Stimulated activated CD8-positive, alpha-beta memory T cell treated with anti-CD3 and anti-CD28 coated beads, Interleukin-2, amount 100 ng/mL, for 48 hours (primary cell): ENCODE data around the gene TEP1.
"Not testable (repeated sequence)": the region's sequence is repeated elsewhere in the genome, so short reads cannot be mapped to it uniquely, and the experiment has no call there.

Experiments used
- DNase-seq, 2 donors: peaks; one replicate each; pipeline ENCODE4 v3.0.0-alpha.2; 2020; ENCODE audit warnings: low read depth in 2 of 2

TEP1 gene

DNA sequence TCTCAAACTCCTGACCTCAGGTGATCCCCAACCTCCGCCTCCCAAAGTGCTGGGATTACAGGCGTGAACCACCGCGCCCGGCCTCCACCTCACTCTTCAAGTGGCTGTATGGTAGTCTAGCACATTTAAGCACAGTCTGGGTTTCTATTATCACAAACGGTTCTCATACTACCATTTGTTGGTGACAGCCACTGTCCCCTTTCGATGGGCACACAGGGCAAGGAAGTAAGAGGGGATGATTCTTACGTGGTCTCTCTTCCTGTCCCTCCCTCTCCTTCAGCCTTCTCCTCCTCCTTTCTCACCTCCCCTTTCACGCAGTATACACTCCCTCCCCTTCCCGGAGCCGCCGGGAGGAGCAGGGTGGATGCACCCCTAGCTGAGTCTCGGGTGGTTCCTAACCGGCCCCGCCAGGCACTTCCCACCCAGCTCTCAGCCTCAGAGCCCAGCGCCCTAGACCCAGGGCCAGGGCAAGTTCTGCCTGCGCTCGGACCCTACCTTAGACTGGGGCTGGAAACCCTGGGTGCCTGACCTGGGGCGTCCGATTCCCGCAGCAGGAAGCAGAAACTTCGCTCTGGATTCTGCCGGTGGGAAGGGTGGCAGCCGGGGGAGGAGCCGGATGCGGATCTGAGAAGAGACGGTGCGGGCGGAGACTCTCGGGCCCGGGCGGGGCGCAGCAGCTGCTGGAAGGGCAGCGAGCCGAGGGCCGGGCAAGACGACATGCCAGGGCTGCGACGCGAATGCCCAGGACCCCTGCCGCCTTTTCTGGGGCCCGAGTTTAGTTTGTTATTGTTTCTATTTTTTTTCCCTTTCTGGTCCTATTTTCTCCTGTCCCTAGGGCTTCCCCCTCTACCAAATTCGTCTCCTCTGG, at the start of gene TEP1:
TEP1 (minus strand) TSS at position 626 of the 868 bp plus-strand sequence. CDS start 5,062 bp downstream, outside the sequence.
- peak; percentile 68 to 70 for DNase-seq

DNA sequence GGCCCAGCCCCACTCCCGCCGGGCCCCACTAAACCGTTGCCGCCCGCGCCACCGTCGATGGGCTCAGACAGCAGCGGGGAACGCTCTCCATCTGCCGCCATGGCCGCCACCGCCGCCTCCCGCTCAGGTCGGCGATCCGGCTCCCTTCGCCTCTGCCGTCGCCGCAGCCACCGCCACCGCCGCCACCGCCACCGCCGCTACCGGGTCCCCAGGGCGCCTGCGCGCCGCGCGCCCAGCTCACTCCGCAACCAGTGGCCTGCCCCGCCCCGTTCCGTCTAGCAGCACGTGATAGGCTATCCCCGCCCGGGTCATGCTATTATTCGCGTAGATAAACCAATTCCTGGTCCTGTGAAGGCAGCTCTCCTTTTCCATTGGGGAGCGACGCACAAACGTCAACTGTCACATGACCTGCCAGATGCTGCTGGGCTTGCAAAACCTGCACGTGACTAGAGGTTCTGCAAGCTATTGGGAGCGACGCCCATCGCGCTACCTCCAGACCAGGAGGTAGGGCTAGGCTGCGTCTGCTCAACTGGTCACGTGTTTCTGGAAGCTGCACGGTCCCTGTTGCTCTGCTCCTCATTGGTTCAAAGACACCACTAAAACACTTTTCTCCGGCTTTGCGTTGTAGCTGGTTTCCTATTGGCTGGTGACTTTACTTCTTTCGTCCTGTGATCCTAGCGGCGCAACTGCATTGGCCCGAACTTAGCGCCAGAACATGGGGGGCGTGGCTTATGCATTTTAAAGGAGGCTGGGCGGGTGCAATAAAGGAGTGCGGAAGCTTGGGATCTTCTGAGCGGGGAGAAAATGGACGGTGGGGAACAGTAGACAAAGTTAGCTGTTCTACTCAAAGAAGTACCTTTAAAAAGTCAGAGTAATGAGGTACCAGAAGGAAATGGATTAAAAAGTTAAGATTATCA, 48.2 kb upstream of the TEP1 start, which contains the start of gene PIP4P1:
PIP4P1 (minus strand) TSS at position 210 of the 917 bp plus-strand sequence; CDS start at position 101, 109 bp downstream.
- peak; percentile 95 to 96 for DNase-seq

DNA sequence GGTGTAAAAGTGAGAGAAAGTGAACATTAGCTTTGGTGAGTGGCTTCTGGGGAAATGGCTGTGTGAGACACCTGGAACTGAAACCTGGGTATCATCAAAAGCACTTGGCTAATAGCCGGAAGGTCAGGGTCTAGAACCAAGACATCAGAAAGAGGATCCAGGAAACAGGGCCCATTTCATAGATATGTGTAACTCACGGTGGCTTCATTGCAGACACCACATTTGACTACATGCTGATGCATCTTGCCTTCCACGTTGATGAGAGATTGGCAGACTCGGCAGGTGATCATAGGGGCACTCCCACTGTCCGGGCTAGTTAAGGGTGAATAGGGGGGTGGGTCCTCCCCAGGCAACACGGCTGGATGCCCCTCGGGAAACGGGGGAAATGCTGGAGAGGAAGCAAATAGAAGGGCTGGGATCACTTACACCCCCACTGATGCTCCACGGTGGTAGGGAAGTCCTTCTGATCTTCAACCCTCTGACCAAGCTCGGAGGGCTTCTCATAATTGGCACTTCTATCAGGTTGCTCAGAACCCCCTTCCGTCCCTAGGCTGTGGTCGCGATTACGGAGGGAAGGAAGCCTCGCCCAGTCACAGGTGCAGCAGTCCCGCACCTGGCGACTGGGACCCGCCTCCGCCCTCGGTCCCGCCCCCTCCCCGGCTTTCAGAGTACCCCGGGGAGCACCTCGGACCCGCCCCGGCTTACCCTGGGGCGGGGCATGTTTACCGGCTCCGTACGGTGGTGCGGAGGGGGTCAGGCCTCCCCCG, 47.3 kb upstream of the TEP1 start:
- DNase-seq = no peak

DNA sequence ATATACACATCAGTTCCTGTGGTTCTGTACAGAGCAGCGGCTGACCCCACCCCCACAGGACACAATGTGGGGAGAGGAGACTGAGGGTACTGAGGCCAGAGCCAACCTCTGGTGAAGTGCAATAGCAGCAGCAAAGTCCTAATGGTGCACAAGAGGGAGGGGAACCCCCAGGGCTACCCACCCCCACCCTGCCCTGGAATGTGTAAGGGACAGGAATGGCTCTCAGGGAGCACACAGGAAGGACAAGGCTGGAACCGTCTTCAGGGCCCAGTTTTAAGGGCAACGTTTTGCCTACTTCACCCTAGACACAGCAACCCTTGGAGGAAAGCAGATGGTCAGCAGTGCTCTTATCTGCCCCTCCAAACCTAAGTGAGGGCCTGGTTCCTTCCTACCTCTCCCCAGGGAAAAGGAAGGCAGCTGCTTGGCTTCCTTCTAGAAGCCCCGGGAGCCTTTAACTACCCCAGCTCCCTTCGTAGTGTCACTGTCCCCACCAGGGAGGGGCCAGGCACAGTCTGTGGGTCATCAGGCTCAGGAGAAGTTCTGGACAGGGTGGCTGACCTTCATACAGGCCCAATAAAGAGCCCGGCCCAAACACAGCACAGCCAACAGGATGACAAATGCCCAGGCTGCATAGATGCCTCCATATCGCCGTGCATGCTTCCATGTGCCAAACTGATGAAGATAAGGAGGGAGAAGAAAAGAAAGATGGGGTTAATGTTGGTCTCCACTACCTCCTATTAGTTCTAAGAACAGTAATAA, 44.9 kb upstream of the TEP1 start:
- DNase-seq = no peak

DNA sequence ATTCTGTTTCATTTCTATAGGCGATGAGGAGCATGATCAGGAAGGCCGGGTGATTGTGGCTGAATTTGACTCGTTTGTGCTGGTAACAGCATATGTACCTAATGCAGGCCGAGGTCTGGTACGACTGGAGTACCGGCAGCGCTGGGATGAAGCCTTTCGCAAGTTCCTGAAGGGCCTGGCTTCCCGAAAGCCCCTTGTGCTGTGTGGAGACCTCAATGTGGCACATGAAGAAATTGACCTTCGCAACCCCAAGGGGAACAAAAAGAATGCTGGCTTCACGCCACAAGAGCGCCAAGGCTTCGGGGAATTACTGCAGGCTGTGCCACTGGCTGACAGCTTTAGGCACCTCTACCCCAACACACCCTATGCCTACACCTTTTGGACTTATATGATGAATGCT, 43.7 kb upstream of the TEP1 start:
- no peak for DNase-seq

DNA sequence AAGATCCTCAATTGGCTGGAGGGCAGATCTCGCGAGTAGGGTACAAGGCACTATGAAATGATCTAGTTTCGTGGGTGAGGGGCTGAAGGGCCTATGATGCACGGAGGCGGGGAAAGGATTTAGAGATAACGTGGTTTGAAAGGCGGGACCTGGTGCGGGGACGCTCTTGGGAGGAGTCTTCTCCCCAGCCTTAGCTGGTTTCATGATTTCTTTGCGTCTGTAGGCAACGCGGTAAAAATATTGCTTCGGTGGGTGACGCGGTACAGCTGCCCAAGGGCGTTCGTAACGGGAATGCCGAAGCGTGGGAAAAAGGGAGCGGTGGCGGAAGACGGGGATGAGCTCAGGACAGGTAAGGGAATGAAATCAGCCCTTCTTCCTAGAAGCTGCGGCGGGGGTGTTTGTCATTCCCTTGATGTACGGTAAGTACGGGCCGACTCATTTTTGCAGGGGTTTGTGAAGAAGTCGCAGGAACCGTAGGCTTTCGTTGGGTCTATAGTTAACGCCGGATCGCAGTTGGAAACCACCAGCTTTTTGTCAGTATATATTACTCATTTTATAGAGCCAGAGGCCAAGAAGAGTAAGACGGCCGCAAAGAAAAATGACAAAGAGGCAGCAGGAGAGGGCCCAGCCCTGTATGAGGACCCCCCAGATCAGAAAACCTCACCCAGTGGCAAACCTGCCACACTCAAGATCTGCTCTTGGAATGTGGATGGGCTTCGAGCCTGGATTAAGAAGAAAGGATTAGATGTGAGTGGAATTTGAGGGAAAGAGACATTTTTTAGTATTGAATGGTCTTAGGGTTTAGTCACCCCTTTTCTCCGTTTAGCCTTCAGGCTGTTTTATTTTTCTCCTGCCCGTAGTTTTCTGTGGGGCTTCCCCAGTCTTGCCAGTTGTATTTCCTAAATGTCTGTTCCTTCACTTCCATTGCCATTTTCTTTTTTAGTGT, 42.3 kb upstream of the TEP1 start:
- peak in 1 of 2 donors; percentile 40 for DNase-seq

DNA sequence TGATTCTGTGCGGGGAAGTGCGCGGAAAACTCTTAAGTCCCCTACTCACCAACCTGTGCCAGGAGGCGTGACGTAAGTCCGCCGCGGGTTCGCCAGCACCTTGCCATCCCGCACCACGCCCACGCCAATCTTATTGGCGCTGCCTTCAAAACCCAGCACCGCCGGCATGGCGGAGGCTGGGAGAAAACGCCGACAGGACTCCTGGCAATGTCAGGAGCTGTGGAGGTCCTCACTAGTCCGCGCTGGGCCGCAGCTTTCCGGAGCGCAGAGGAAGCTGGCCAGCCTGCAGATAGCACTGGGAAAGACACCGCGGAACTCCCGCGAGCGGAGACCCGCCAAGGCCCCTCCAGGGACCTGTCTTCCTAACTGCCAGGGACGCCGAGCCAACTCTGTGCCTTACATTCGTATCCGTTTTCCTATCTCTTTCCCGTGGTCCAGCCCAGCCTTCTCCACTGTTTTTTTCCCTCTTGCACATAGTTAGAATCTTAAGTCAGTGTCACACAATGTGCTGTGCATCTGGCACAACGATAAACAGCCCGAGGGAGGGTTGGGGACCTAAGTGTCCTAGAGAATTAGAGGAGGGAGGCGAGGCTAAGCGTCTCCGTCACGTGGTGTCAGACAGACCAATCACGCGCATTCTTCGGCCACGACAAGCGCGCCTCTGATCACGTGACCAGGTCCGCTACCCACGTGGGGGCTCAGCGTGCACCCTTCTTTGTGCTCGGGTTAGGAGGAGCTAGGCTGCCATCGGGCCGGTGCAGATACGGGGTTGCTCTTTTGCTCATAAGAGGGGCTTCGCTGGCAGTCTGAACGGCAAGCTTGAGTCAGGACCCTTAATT, 41.4 kb upstream of the TEP1 start, which contains the start of the genes APEX1 and OSGEP:
APEX1 (plus strand) TSS at position 711 of the 839 bp plus-strand sequence. CDS start 420 bp downstream, outside the sequence.
OSGEP (minus strand) TSS at position 297 of the 839 bp plus-strand sequence; CDS start at position 168, 129 bp downstream.
- peak; percentile 93 to 95 for DNase-seq

DNA sequence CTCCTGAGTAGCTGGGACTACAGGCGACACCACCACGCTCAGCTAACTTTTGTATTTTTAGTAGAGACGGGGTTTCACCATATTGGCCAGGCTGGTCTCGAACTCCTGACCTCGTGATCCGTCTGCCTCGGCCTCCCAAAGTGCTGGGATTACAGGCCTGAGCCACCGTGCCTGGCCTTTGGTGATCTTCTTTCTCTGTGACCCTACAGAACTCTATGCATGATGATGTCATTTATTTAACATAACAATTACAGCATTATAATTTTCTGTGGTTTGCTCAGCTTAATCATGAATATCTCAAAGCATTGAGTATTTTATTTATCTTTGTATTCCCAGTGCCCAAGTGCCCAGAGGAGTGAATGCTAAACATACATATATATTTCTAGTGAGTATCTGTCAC, 39.5 kb upstream of the TEP1 start:
- DNase-seq = not testable (repeated sequence)

DNA sequence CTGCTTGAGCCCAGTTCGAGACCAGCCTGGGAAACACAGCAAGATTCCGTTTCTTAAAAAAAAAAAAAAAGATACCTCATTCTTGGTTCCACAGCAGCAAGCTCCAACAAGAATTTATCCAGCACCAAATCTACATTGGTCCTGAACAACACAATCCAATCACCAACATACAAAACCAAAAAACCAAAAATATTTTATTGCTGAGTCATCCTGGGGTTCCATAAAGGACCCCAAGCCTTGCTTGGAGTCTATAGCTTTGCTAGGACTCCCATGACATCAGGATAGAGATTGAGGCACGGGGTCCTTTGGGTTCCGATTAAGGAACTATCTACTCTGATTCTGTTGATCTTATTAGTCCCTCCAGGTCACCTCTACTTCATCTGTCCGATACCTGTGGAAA, 33.6 kb upstream of the TEP1 start:
- no peak for DNase-seq

DNA sequence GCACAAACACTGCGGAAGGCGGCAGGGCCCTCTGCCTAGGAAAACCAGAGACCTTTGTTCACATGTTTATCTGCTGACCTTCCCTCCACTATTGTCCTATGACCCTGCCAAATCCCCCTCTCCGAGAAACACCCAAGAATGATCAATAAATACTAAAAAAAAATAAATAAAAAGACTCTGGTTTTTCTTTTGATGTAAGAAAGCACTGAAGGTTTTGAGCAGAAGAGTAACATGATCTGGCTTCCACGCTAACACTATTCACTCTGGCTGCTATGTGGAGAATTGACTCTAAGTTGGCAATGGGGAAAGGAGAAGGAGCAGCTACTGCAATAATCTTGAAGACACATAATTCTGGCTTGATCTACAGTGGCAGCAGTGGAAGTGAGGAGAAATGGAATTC, 30.3 kb upstream of the TEP1 start:
- not testable (repeated sequence) for DNase-seq

DNA sequence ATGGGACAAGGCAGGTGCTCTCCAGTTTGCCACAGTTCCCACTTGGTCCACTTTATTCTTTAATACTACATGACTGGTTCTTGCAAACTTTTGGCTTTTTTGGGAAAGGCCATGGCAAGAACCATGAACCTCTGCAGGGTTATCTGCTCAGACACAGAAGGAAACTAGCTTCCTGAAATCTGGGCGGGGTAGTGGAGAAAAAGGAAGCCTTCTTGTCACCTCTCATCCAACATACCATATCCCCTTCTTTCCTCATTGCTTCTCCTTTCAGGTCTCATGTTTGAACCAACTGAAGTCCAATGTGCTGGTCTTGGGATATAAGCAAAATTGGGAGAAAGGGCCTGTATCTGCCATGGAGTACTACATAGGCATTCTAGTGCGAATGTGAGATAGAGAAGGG, 28.2 kb upstream of the TEP1 start:
- DNase-seq = no peak

DNA sequence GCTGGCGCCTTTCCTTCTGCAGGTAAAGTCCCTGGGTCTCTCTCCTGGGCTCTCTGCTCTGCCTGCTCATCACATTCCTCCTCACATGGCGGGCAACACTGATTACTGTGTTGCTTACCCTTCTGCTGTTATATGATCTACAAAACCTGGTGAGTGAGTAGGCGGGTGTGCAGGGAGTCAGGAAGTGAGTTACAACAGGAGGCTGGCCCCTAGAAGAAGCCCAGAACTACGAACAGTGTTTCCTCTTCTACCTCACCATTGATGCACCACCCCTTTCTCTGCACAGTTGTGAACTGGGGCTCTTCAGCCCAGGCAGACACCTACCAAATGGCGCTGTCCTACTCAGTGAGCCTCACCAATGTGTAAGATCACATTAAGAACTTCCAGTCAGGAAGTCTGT, 27.6 kb upstream of the TEP1 start:
- no peak for DNase-seq

DNA sequence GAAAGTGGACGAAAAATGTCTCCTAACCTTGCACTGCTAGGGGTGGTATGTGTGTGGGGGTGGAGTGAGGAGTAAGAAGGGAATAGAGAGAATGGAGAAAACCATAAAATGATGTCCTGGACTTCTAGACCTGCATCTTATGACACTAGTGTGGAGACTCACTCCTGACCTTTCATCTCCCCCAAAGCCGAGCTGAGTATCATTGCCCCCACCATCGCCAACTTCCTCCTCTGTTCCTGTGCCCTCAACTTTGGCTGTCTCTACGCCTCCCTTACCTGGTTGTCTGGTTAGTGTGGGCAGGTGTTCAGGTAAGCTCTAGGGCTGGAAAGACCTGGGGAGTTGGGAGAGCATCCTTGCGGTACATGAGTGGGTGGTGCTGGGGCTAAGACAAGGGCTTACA, 27.2 kb upstream of the TEP1 start:
- no peak for DNase-seq

DNA sequence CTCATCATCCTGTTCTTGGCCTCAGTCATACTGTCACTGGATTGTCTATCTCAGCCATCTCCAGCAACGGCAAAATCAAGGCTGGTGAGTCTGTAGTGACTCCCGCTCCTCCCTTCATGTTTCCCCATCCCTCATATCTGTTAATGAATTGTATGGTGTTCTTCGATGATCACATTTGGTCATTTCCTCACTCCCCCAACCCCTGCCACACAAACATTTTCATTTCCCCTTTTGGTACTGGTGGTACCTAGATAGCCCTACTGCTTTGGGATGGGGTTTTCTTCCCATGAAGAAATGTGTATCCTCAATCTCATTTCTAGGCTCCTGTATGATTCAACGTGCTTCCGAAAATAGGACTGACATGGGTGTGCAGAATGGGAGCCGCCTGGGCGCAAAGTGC, 25.4 kb upstream of the TEP1 start:
- no peak for DNase-seq

DNA sequence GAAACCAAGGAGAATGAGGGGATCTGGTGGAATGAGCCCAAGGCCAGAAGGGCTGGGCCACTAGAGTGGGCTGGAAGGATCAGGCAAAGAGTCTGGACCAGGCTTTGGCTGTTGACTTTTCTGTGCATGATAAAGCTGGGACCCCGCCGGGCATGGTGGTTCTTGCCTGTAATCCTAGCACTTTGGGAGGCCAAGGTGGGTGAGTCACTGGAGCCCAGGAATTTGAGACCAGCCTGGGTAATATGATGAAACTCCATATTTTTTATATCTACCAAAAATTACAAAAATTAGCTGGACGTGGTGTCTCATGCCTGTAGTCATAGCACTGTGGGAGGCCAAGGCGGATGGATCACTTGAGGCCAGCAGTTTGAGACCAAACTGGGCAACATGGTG, 23.1 kb upstream of the TEP1 start:
- no peak for DNase-seq

DNA sequence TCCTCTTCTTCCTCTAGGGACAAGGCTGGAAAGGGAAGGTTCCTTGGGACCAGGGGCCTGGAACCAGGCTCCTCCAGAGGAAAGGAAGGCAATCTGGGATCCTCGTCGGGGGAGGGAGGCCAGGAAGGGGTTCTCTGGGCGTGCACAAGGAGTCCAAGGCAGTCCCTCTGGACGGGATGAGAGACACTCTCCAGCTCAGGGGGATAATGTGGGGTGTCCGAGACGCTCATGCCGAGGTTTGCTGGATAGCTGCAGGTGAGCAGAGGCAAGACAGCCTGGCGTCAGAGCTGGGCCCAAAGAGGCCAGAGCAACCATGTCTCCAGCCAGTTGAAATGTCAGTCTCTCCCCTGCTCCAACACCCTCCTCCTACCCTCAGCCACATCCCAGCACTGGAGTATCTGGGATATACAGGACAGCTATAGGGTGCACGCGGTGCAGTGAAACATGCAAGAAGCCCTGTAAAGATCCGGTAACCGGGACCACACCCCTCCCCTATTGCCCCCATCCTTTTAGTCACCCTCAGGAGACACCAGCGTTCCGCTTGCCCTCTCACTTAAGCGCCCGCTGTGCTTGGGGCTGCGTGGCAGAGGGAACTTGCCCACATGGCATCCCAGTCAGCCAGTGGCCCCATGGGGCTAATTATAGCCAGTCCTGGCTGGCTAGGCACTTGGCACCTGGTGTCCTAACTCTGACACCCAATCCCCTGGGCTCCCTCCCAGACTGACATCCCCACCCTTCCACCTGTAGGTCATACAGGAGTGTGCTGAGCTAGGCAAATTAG, 22.5 kb upstream of the TEP1 start, which contains the start of gene KLHL33:
KLHL33 (minus strand) TSS at position 585 of the 781 bp plus-strand sequence; CDS start at position 230, 355 bp downstream.
- DNase-seq = no peak

DNA sequence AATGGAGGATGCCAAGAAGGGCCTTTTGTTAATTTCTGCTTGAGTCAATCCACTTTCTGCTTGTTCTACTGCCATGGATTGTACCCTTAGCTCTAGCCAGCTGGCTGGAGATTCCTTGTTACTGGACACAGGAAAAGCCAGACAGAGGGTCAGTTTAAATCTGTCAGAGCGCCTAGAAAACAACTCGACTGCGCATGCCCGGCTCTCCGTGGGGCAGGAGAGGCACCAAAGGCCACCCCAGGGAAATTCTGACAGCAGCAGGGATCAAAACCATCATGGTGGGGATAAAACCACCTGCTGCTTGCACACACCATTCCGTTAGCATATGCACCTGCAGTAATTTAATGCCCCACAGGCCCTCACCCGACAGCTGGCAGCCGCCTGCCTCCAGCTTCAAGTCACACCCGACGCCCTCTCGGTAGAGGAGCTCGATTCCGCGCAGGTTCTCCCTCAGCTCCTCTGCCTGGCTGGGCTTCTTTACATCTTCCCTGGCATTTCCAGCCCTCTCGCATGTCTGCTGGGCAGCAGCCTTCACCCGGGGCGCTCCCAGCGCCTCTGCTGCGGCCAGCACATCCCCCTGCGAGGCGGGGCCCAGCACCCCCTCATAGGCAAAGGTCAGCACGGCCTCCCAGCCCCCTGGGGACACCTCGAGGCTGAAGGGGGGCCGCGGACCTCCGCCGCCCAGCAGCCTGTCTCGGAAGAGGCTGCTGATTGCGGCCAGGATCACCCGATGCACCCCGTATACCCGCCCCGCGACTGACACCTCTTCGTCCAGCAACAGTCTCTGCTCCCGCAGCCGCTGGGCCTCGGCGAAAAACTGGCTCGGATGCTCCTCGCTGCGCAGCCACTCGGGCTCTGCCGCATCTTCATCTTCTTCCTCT, 21.6 kb upstream of the TEP1 start:
- DNase-seq = no peak
